Measurements from ENCODE around the gene C9orf152. TPM values are rescaled to one million over a fixed set of nuclear protein-coding genes. Genes with fewer than 3 reads are reported as not detected.

The C9orf152 gene
- total and polyA plus RNA-seq, 4 donors = 0.08 to 0.29 (median 0.20) TPM; not detected in 1

DNA sequence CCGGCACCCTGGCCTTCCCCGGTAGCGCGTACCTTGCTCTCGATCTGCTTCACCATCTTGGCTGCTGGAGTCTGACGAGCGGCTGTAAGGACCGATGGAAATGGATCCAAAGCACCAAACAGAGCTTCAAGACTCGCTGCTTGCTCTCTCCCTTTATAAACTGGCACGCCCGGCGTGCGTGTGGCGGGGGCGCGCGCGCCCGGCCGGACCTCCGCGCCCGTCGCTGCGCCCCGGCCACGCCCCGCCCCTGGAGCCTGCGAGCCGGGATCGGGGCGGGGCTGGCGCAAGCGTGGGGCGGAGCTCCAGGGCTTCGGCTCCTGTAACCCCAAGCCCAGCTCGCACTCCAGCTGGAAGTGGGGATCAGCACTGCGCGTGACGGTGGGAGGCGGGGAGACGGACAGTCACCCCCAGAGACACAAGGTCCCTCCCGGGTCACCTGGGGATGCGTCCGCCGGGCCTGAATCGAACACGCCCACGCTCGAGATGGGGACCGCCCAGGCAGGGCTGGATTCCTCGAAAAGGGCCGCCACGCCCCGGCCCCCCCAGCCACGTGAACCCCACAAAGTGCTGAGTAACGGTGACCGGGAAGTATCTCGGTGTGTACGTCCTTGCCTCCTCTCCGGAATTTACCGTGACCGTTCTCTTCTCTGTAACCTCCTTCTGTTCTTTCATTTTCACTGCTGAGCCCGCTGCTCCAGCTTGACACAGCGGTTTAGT is 48.6 kb upstream of the C9orf152 start, which contains the start of gene TXN (continued):
- TF ChIP-seq, protein P1, sequence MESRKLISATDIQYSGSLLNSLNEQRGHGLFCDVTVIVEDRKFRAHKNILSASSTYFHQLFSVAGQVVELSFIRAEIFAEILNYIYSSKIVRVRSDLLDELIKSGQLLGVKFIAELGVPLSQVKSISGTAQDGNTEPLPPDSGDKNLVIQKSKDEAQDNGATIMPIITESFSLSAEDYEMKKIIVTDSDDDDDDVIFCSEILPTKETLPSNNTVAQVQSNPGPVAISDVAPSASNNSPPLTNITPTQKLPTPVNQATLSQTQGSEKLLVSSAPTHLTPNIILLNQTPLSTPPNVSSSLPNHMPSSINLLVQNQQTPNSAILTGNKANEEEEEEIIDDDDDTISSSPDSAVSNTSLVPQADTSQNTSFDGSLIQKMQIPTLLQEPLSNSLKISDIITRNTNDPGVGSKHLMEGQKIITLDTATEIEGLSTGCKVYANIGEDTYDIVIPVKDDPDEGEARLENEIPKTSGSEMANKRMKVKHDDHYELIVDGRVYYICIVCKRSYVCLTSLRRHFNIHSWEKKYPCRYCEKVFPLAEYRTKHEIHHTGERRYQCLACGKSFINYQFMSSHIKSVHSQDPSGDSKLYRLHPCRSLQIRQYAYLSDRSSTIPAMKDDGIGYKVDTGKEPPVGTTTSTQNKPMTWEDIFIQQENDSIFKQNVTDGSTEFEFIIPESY (IDR thresholded peaks at IDR 0.05) = no peak
- TF ChIP-seq TAF1 (conservative IDR thresholded peaks at IDR 0.05) = peak; percentile 49

- peak; percentile 66 for DNase-seq (ENCODE audit: low spot score)
- peaks cover 0 to 39% (median 20%) of the 10 kb centered on the region in 4 donors for H3K4me1 ChIP-seq (ENCODE audit: control insufficient read depth in 4 of 4, insufficient read depth in 4 of 4, low read length in 3 of 4)
- peak overlapping the region; percentile 89 to 92 for H3K9ac ChIP-seq (ENCODE audit: low read depth in 1 of 2, low read length in 2 of 2)
- H3K27ac ChIP-seq (ENCODE audit: low read depth in 1 of 2, low read length in 2 of 2) = peak overlapping the region; percentile 92 to 96
- H3K9me3 ChIP-seq (ENCODE audit: control insufficient read depth in 4 of 4, low read length in 3 of 4) = no peaks in the 10 kb centered on the region
- no peaks in the 10 kb centered on the region for H3K36me3 ChIP-seq (ENCODE audit: control insufficient read depth in 4 of 4, insufficient read depth in 3 of 4, low read depth in 1 of 4, low read length in 3 of 4)
- no peaks in the 10 kb centered on the region for H3K27me3 ChIP-seq (ENCODE audit: control insufficient read depth in 4 of 4, insufficient read depth in 4 of 4, low read length in 3 of 4)
- H3K4me3 ChIP-seq (ENCODE audit: low read depth in 1 of 3, low read length in 3 of 3) = peak overlapping the region; percentile 59 to 97 (median 94)
- TF ChIP-seq GABPA (IDR thresholded peaks at IDR 0.05 in 1 of 2, conservative IDR thresholded peaks at IDR 0.05 in 1 of 2) = peak in 1 of 2 donors; percentile 68
- TF ChIP-seq RXRA (IDR thresholded peaks at IDR 0.05) = no peak
- TF ChIP-seq RAD21 (IDR thresholded peaks at IDR 0.05) = peak in 1 of 2 donors; percentile 6
- no peak for TF ChIP-seq MAX (IDR thresholded peaks at IDR 0.05)
- TF ChIP-seq, protein P2, sequence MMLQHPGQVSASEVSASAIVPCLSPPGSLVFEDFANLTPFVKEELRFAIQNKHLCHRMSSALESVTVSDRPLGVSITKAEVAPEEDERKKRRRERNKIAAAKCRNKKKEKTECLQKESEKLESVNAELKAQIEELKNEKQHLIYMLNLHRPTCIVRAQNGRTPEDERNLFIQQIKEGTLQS (IDR thresholded peaks at IDR 0.05) = no peak
- TF ChIP-seq SP1 (IDR thresholded peaks at IDR 0.05) = no peak
- no peak for TF ChIP-seq CTCF (IDR thresholded peaks at IDR 0.05; ENCODE audit: low read depth, low read length, missing input control)
- TF ChIP-seq REST (IDR thresholded peaks at IDR 0.05) = peak; percentile 6
- TF ChIP-seq, protein P1 (IDR thresholded peaks at IDR 0.05) = no peak
- WGBS = under 1% methylated on average over 81 of the region's 81 CpGs
Observed at GRCh38 chr9:110255463-110256379, 47.8 kb upstream of the C9orf152 start.
